HG02678 (cell line): ENCODE measurements around the gene EIF3L.

Experiments used
- ATAC-seq: cut with Tn5 transposase; IDR thresholded peaks from one replicate; pipeline ENCODE4 v1.9.1; 2021; ENCODE audit warnings: mild to moderate bottlenecking, moderate library complexity; ENCODE audit not compliant: unreplicated experiment

EIF3L gene

GRCh38 chr22:37904572-37905533 is 55.6 kb downstream of the EIF3L start:
- ATAC-seq, result no peak

- peak; percentile 88 for ATAC-seq
Observed at GRCh38 chr22:37905534-37906363, 56.5 kb downstream of the EIF3L start, which contains the start of gene MICALL1. Gene MICALL1, plus strand, starts transcription at chr22:37906297. Its CDS starts 126 bp downstream, at chr22:37906423.

- peak; percentile 26 for ATAC-seq
Observed at GRCh38 chr22:37906364-37907008, 57.3 kb downstream of the EIF3L start.

- no peak for ATAC-seq
Observed at GRCh38 chr22:37907036-37907954, 58.1 kb downstream of the EIF3L start.

- no peak for ATAC-seq
Observed at GRCh38 chr22:37909766-37910165, 60.5 kb downstream of the EIF3L start.

GRCh38 chr22:37910890-37911672 is 61.9 kb downstream of the EIF3L start:
- ATAC-seq, result no peak

GRCh38 chr22:37911697-37912096 is 62.5 kb downstream of the EIF3L start:
- no peak for ATAC-seq

- ATAC-seq, result no peak
Observed at GRCh38 chr22:37912171-37912570, 63.0 kb downstream of the EIF3L start.

GRCh38 chr22:37913233-37913721 is 64.1 kb downstream of the EIF3L start:
- ATAC-seq, result no peak

GRCh38 chr22:37916311-37916710 is 67.1 kb downstream of the EIF3L start:
- no peak for ATAC-seq

- peak; percentile 39 for ATAC-seq
Observed at GRCh38 chr22:37917874-37918548, 68.8 kb downstream of the EIF3L start.

GRCh38 chr22:37918580-37919270 is 69.5 kb downstream of the EIF3L start:
- no peak for ATAC-seq

- ATAC-seq, result no peak
Observed at GRCh38 chr22:37920126-37920525, 70.9 kb downstream of the EIF3L start.

- no peak for ATAC-seq
Observed at GRCh38 chr22:37922191-37922590, 73.0 kb downstream of the EIF3L start.

GRCh38 chr22:37923927-37924326 is 74.7 kb downstream of the EIF3L start:
- no peak for ATAC-seq

GRCh38 chr22:37924386-37925065 is 75.3 kb downstream of the EIF3L start:
- no peak for ATAC-seq

GRCh38 chr22:37925330-37925729 is 76.1 kb downstream of the EIF3L start:
- no peak for ATAC-seq
